Activated CD4-positive, alpha-beta T cell treated with anti-CD3 and anti-CD28 coated beads for 36 hours (primary cell): Measurements from ENCODE around the gene EFNA5. TPM values are rescaled to one million over a fixed set of nuclear protein-coding genes. Genes with fewer than 3 reads are reported as not detected.

ENCODE experiments used
- ATAC-seq: fragments of 200-7000 bp; cut with Tn5 transposase; one replicate; pipeline ENCODE4 v1.10.0; 2021; ENCODE audit warnings: mild to moderate bottlenecking, moderate library complexity
- CTCF ChIA-PET: fragments of 350-600 bp; sonication (Branson Sonifier 250); formaldehyde crosslinking; loops from one replicate; lab custom pipeline; 2021; ENCODE audit warnings: antibody characterized with exemption; lab: Charles Lee
- POLR2A ChIA-PET: fragments of 350-600 bp; sonication (Branson Sonifier 250); formaldehyde crosslinking; loops from one replicate; lab custom pipeline; 2021; ENCODE audit warnings: antibody characterized with exemption, inconsistent platforms; lab: Charles Lee
- DNase-seq: peaks from one replicate; pipeline ENCODE4 v3.0.0-alpha.2; 2020
- H3K27ac Mint-ChIP-seq: one replicate; pipeline ENCODE4 v1.8.0; 2021; ENCODE audit warnings: mixed read lengths
- H3K27me3 Mint-ChIP-seq: one replicate; pipeline ENCODE4 v1.8.0; 2021; ENCODE audit warnings: mixed read lengths
- H3K36me3 Mint-ChIP-seq: one replicate; pipeline ENCODE4 v1.8.0; 2021; ENCODE audit warnings: low read depth, mixed read lengths
- H3K4me1 Mint-ChIP-seq: one replicate; pipeline ENCODE4 v1.8.0; 2021; ENCODE audit warnings: mixed read lengths
- H3K4me3 Mint-ChIP-seq: one replicate; pipeline ENCODE4 v1.8.0; 2021; ENCODE audit warnings: mild to moderate bottlenecking, moderate library complexity, mixed read lengths
- H3K9me3 Mint-ChIP-seq: one replicate; pipeline ENCODE4 v1.8.0; 2021; ENCODE audit warnings: low read depth, mixed read lengths
- intact Hi-C, 2 experiments: fragments of 100-400 bp; cut with DNase I in 1 of 2; cut with micrococcal nuclease in 1 of 2; formaldehyde crosslinking; loops; one replicate each; pipeline versions ENCODE4 v1.14.2 to v1.15.1; 2022 to 2024; cut with DNase I, micrococcal nuclease
- total RNA-seq, 2 experiments: library from RNA; stranded (reverse); gene quantifications; one replicate each; pipeline ENCODE4 v1.2.3, GENCODE V29; 2021

The EFNA5 gene
- total RNA-seq, 2 experiments from 2014 or later: not detected

- H3K9me3 Mint-ChIP-seq: no peaks in the 10 kb centered on the region
- CTCF ChIA-PET: no interaction called here
- ATAC-seq: no peak
- no peak for DNase-seq
- no peak overlapping the region for H3K4me3 Mint-ChIP-seq
- peaks cover 2% of the 10 kb centered on the region for H3K27me3 Mint-ChIP-seq
- no peak overlapping the region for H3K27ac Mint-ChIP-seq
- POLR2A ChIA-PET: no interaction called here
- intact Hi-C loops: no loop called here
- no peaks in the 10 kb centered on the region for H3K36me3 Mint-ChIP-seq
- H3K4me1 Mint-ChIP-seq: no peaks in the 10 kb centered on the region
These were observed 289.4 kb downstream of the EFNA5 start for GRCh38 chr5:107381189-107381856.

DNA sequence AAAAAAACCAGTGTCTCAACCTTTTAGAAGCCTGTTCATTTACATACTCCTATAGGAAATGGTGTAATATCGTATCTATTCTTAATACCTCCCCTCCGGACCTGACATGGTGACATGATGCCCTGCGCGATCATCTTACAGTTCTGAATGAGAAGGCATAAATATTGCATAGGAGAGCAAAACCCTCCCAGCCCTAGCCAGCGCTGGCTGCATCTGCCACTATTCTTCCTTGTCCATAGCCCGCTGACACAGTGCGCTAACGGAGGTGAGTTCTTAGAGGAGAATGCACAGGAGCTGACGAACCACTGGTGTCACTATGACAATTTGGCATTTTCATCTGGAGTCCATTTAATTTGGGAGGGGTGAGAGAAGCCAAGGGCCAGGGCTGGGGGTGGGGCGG, 290.1 kb downstream of the EFNA5 start:
- H3K27me3 Mint-ChIP-seq: peaks cover 2% of the 10 kb centered on the region
- H3K4me1 Mint-ChIP-seq: no peaks in the 10 kb centered on the region
- CTCF ChIA-PET: no interaction called here
- H3K4me3 Mint-ChIP-seq: no peak overlapping the region
- no peak overlapping the region for H3K27ac Mint-ChIP-seq
- POLR2A ChIA-PET: no interaction called here
- H3K9me3 Mint-ChIP-seq: no peaks in the 10 kb centered on the region
- no peaks in the 10 kb centered on the region for H3K36me3 Mint-ChIP-seq
- no peak for DNase-seq
- no peak for ATAC-seq
- intact Hi-C loops: no loop called here

DNA sequence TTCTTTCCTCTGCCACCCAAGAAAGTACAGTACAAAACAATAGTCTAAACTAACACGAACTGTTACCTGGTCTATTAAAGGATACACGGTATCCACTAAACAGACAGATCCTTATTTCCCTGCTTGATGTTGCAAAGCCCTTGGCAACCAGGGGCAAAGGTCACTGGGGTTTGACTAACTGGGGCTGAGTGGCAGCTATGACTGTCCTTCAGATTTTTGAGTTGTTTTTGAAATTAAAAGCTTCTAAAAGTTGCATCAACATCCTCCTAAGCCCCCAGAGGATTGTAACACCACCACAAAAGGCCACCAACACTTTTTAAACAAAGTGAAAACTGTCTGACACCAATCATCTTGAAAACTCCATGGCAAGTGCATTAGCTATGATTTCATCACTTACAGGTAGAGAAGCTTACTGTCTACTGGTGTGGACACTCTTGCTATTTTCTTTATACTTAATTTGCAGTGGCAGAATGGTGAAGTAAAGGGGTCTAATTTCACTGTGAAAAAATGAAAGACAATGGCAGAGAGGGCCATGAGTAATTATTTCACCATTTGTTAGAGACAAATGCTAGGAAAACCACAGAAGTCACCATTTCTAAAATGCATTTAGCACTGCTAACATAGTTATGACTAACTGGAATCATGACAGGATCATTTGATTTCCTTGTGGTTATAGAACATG, 292.4 kb downstream of the EFNA5 start:
- no peak overlapping the region for H3K27ac Mint-ChIP-seq
- no peak overlapping the region for H3K4me3 Mint-ChIP-seq
- DNase-seq: no peak
- H3K9me3 Mint-ChIP-seq: no peaks in the 10 kb centered on the region
- CTCF ChIA-PET: no interaction called here
- no peaks in the 10 kb centered on the region for H3K36me3 Mint-ChIP-seq
- no peaks in the 10 kb centered on the region for H3K4me1 Mint-ChIP-seq
- POLR2A ChIA-PET: no interaction called here
- intact Hi-C loops: no loop called here
- H3K27me3 Mint-ChIP-seq: peaks cover 2% of the 10 kb centered on the region
- no peak for ATAC-seq

GRCh38 chr5:107377277-107377609, 293.5 kb downstream of the EFNA5 start:
- intact Hi-C loops: no loop called here
- H3K27ac Mint-ChIP-seq: no peak overlapping the region
- H3K27me3 Mint-ChIP-seq: peaks cover 2% of the 10 kb centered on the region
- no peaks in the 10 kb centered on the region for H3K9me3 Mint-ChIP-seq
- ATAC-seq (no peak), DNase-seq (no peak)
- ChIA-PET CTCF (interaction anchor here (0.6 kb wide), 1 partner anchor 297 kb away, joined by 3 read pairs; no protein-coding TSS in a partner anchor), POLR2A (no interaction called here)
- no peaks in the 10 kb centered on the region for H3K4me1 Mint-ChIP-seq
- H3K36me3 Mint-ChIP-seq: no peaks in the 10 kb centered on the region
- H3K4me3 Mint-ChIP-seq: no peak overlapping the region

DNA sequence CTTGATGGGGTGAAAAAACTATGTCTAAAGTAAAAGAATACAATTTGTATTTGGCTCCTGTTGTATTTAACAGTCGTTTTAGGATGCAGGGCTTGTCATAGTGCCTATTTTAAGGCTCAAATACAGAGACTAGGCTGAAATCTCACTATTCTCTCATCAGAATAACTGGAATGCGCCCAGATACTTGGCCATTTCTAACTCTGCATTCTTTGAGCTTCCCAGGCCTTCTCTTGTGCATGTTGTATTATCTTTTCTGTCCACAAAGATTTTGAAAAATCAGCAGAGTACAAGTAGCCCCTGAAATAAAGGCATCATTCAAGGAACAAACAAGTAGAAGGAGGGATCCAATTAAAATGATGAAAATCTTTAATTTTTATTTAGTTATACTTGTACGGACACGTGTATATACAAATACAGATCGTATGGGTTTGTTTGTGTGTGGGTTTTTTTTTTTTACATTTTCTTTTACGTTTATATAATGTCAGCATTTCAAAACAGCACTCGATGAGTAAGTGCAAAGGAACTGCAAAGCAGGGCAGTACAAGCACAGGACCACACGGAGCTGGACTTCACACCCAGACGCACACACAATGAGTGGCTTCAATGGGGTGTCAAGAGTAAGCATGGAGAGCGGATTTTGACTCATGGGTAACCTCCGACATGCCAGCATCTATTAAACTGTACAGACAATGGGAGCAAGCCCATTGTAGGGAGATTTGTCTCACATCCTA, 294.0 kb downstream of the EFNA5 start:
- no peak for DNase-seq
- no peaks in the 10 kb centered on the region for H3K4me1 Mint-ChIP-seq
- no peaks in the 10 kb centered on the region for H3K9me3 Mint-ChIP-seq
- no peaks in the 10 kb centered on the region for H3K36me3 Mint-ChIP-seq
- CTCF ChIA-PET: interaction anchor here (0.6 kb wide), 1 partner anchor 297 kb away, joined by 3 read pairs; no protein-coding TSS in a partner anchor
- POLR2A ChIA-PET: no interaction called here
- no peak for ATAC-seq
- intact Hi-C loops: no loop called here
- peaks cover 4% of the 10 kb centered on the region for H3K27me3 Mint-ChIP-seq
- H3K4me3 Mint-ChIP-seq: no peak overlapping the region
- no peak overlapping the region for H3K27ac Mint-ChIP-seq

- Mint-ChIP-seq H3K9me3 (no peaks in the 10 kb centered on the region), H3K4me3 (no peak overlapping the region), H3K36me3 (no peaks in the 10 kb centered on the region), H3K27ac (no peak overlapping the region), H3K27me3 (peaks cover 4% of the 10 kb centered on the region), H3K4me1 (no peaks in the 10 kb centered on the region)
- DNase-seq (no peak), ATAC-seq (no peak)
- POLR2A ChIA-PET: no interaction called here
- intact Hi-C loops: no loop called here
- CTCF ChIA-PET: no interaction called here
These were observed 297.0 kb downstream of the EFNA5 start for GRCh38 chr5:107373549-107374263.

DNA sequence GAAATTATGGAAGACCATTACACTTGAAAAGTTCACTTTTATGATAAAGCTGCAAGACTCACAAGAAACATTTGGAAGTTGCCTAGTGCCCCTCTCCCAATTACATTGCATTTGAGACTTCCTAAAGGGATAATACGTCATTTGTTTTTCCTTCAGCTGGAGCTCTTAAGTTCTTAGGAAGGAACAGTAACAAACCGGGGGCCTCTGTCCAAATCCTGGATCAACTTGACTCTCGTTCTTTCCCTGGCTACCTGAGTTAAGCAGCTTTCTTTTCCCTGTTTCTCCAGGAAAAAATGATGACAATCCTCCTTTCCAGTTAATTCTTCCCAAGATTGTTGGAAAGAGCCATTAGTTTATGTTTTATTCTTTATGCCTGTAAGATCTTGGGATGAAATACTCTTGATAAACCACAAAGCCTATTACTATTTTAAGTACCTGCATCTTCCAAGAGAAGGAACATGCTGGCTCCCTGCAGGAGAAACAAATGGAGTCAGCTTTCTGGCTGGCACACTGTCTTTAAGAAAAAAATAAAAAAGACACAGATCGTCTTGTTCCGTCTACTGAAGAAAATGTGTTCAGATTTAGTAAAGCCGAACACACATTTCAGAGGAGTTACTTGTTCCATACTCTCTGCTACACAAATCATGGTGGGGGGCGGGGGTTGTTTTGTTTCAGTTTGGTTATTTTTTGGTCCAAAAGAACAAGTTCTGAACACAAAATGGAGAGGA, 297.9 kb downstream of the EFNA5 start:
- Mint-ChIP-seq H3K27ac (no peak overlapping the region), H3K4me3 (no peak overlapping the region), H3K36me3 (no peaks in the 10 kb centered on the region), H3K4me1 (no peaks in the 10 kb centered on the region), H3K9me3 (no peaks in the 10 kb centered on the region), H3K27me3 (peaks cover 4% of the 10 kb centered on the region)
- POLR2A ChIA-PET: no interaction called here
- ATAC-seq (no peak), DNase-seq (no peak)
- intact Hi-C loops: no loop called here
- CTCF ChIA-PET: interaction anchor here (1.1 kb wide), 1 partner anchor 125 kb away, joined by 3 read pairs; no protein-coding TSS in a partner anchor

GRCh38 chr5:107370396-107370968, 300.3 kb downstream of the EFNA5 start:
- POLR2A ChIA-PET: no interaction called here
- Mint-ChIP-seq H3K9me3 (no peaks in the 10 kb centered on the region), H3K4me1 (peaks cover 5% of the 10 kb centered on the region), H3K27ac (no peak overlapping the region), H3K4me3 (no peak overlapping the region), H3K36me3 (no peaks in the 10 kb centered on the region), H3K27me3 (peaks cover 5% of the 10 kb centered on the region)
- DNase-seq (no peak), ATAC-seq (no peak)
- CTCF ChIA-PET: no interaction called here
- intact Hi-C loops: no loop called here

DNA sequence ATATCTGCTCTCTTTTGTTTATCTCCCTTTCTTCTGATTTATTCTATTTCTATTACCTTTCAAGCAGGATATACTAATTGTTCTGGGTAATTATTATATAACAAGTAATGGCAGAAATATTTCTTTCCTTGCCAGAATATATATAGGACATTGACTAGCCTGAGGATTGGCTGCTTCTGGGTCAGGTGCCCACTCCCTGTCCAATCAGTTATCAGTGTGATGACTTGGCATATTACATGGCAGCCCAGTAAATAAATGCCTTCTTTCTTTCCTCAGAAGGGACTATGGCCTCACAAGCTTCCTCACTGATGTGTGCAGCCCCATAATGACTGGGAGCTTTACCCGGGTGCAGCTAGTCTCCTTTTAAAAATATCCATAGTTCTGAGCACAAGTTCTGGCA, 301.1 kb downstream of the EFNA5 start:
- DNase-seq: no peak
- intact Hi-C loops: no loop called here
- no peak for ATAC-seq
- Mint-ChIP-seq H3K36me3 (no peaks in the 10 kb centered on the region), H3K4me3 (no peak overlapping the region), H3K27me3 (peaks cover 5% of the 10 kb centered on the region), H3K27ac (no peak overlapping the region), H3K4me1 (peaks cover 7% of the 10 kb centered on the region), H3K9me3 (no peaks in the 10 kb centered on the region)
- ChIA-PET CTCF (no interaction called here), POLR2A (no interaction called here)

DNA sequence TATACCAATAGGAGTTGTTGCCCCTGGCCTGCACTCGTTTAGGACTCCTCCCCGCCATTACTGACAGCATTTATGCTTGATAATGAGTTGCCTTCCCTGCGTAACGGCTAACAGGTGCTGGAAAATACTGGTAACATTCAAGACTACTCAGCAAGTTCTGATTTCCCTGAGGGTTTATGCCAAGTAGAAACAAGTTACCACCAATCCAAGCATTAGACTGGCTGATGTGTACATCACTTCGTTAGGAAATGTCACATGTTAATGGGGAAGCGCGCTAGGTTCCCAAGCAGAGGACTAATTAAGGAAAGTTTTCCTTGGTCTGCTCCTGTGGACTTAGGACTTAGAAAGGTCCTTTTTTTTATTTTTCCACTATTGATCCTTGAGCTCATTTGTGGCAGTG, 302.1 kb downstream of the EFNA5 start:
- no peak overlapping the region for H3K4me3 Mint-ChIP-seq
- H3K9me3 Mint-ChIP-seq: no peaks in the 10 kb centered on the region
- intact Hi-C loops: no loop called here
- H3K27ac Mint-ChIP-seq: no peak overlapping the region
- ATAC-seq (no peak), DNase-seq (no peak)
- ChIA-PET CTCF (no interaction called here), POLR2A (no interaction called here)
- peaks cover 5% of the 10 kb centered on the region for H3K27me3 Mint-ChIP-seq
- no peaks in the 10 kb centered on the region for H3K36me3 Mint-ChIP-seq
- peaks cover 7% of the 10 kb centered on the region for H3K4me1 Mint-ChIP-seq

DNA sequence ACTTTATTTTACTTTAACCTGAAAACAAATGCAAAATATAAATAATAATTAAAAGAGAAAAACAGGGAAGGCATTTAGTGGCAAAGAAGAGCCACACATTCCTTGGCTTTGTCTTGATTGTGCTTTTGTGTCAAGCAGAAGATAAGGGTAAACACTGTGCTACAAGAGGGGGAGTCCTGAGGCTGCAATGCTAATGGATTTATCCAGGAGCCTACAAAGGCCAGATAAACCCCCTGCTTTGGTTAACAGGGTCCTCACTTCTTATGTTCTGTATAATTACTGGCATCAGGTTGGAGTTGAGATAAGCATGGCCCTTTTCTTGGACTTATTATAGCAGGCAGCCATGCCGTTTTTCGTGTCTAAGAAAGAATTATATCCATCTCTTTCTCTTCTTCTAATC, 302.8 kb downstream of the EFNA5 start:
- no peak for DNase-seq
- Mint-ChIP-seq H3K27me3 (peaks cover 5% of the 10 kb centered on the region), H3K4me3 (no peak overlapping the region), H3K36me3 (no peaks in the 10 kb centered on the region), H3K4me1 (peaks cover 7% of the 10 kb centered on the region), H3K27ac (no peak overlapping the region), H3K9me3 (no peaks in the 10 kb centered on the region)
- POLR2A ChIA-PET: no interaction called here
- CTCF ChIA-PET: no interaction called here
- intact Hi-C loops: no loop called here
- ATAC-seq: no peak
